Measurements from ENCODE around the gene ABL2.
"Not testable (repeated sequence)": the region's sequence is repeated elsewhere in the genome, so short reads cannot be mapped to it uniquely, and the experiment has no call there.

Gene ABL2

DNA sequence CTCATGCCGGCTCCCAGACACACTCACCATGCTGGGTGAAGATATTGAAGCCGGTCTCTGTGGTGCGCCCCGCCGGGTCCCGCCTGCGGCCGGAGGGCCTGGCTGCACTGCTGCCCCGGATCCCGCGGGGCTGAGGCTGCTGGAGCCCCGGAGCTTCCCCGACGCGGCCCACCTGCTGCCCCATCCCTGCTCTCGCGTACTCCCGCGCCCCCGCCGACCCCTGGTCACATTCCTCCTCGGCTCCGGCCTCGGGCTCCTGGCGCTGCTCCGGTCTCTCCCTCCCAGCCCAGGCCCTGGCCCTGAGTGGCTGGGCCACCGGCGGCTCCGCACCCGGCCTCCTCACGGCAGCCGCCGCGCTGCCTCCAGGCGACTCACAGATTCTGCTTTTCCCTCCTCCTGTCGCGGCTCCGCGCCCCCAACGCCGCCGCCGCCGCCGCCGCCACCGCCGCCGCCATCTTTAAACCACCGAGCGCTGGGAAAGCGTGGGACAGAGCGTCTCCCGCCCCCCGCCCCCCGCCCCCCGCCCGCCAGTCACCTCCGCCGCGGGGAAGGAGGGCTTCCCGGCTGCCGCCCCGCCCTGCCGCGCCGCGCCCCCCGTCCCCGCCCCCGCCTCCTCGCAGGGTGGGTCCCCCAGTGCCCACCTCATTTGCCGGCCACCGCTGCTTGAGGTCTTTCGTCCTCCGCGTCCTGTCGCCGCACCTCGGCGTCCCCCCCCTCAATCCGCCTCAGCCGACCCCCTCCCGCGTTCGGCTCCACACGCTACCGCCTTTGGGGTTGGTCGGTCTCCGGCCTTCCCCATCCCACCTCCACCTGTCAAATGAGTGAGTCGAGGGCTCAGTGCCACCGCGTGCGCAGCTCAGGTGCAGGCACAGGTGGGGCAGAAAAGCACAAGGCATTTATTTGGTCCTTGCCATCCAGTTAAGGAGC is at the start of gene ABL2:
Gene ABL2, minus strand, starts transcription at position 464 of the 927 bp plus-strand sequence. Its CDS starts 280 bp downstream, at position 184.
- peak; percentile 65 for DNase-seq

DNA sequence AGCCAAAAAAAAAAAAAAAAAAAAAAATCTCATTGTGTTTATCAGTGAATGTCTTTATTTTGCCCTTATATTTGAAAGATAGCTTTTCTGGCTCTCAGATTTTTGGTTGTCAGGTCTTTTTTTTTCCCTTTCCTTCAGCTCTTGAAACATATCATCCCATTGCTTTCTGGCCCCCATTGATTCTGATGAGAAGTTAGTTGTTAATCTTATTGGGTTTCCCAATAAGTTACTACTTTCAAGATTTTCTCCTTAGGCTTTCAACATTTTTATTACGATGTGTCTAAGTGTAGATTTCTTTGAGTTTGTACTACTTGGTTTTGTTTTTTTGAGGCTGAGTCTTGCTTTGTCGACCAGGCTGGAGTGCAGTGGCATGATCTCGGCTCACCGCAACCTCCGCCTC is 49.4 kb upstream of the ABL2 start:
- no peak for DNase-seq

DNA sequence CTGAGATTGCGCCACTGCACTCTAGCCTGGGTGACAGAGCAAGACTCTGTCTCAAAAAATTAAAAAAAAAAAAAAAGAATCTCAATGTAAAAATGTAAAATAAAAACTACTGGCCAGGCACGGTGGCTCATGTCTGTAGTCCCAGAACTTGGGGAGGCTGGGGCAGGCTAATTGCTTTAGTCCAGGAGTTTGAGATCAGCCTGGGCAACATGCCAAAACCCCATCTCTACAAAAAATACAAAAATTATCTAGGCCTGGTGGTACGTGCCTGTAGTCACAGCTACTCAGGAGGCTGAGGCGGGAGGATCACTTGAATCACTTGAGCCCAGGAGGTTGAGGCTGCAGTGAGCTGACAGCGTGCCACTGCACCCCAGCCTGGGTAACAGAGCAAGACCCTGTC is 44.9 kb upstream of the ABL2 start:
- not testable (repeated sequence) for DNase-seq

DNA sequence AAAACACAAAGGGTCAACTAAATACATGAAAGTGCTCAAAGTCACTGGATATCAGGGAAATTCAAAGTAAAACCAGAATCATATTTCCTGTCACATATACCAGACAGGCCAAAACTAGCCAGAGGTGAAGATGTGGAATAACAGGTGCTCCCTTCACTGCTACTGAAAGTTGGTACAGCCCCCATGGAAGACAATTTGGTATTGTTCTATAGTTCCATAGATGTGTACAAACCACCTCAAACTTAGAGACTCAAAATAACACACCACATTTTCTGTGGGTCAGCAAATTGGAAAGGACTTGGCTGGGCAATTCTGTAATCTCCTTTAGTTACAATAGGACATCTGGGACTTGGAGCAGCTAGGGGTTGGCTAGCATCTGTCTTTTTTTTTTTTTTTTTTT is 39.6 kb upstream of the ABL2 start:
- no peak for DNase-seq

DNA sequence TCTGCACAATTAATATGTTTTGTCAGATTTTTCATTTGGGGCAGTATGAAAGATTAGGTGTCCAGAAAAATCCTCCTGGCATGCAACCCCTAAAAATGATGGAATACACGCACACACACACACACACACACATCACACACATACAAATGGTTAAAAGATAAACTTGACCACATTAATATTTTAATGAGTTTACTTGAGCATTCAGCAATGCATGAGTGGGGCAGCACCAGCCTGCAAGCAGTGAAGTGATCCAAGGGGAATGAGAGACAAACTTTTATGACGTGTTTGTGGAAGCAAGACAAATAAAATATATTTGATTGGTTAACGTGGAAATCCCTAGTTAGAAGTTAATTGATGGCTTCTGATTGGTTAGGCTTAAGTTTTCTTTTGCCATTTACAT is 35.0 kb upstream of the ABL2 start:
- no peak for DNase-seq

DNA sequence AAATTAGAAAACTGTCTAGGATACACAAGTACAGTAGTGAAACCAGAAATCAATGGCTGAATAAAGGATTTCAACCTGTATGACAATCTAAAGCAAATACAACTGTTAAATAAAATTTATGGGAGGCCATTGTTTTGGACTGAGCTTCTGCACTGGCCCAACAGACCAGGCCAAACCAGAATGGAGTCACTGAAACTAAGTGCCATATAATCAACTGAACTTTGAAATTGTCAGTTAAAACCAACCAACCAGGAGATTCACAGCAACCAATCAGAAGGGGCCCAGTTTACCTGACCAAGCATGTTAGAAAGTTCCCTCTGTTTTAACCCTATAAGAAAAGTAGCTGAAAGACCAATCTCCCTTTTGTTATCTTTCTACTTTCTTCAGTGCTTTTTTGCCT is 33.6 kb upstream of the ABL2 start:
- DNase-seq, result no peak

DNA sequence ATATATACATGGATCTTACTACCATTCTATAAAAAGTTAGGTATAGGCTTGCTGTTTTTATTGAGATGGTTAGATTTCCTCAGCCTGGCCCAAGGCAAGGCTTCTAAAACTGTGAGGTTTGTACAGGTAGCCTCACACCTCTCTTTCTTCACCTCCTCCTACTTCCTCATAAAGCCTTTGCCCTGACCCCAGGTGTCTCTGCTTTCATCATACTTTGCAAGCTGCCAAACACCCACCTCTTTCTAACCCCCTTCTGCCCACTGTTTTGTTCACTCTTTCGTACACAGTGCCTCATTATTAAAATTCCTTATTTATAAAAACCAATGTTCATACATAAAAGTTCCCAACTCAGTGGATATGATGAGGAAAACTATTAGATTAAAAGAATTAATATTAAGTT is 32.7 kb upstream of the ABL2 start:
- DNase-seq, result no peak

DNA sequence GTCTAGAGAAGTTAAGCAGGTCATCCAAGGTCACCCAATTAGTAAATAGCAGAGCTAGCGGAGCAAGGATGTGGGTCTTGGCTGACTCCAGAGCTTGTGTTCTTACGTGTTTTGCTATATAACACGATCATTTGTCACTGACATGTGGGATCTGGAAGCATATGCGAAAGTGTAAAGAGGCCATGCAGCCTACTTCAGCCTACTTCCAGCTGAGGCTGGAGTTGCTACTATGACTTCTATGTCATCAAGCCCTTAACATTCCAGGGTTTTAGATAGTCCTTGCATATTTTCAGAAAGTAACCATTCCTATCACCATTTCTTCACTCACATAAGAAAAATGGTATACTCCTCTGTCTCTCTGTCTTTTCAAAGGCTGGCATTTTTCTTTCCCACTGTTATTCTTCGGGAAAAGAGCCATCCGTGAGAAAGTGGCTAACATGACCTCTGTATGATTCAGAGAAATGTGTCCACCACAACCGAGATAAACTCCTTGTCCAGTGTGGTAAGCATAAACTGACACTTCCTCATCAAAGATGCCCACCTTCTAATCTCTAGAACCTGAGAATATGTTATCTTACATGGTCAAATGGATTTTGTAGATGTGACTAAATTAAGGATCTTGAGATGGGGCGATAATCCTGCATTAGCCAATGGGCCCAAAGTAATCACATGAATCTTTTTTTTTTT is 24.0 kb upstream of the ABL2 start:
- DNase-seq, result no peak

DNA sequence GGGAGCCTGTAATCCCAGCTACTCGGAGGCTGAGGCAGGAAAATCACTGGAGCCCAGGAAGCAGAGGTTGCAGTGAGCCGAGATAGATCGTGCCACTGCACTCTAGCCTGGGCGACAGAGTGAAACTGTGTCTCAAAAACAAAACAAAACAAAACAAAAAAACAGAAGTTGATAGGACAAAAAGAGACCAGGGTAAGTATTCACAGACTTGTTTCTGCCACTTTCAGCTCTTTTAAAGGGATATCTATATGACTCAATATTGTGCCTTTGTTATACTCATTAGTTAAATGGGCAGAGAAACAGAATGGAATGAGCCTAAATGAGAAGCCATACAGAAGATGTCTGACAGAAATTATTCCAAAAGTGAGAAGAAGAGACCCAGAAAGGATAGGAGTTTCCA is 23.1 kb upstream of the ABL2 start:
- no peak for DNase-seq

DNA sequence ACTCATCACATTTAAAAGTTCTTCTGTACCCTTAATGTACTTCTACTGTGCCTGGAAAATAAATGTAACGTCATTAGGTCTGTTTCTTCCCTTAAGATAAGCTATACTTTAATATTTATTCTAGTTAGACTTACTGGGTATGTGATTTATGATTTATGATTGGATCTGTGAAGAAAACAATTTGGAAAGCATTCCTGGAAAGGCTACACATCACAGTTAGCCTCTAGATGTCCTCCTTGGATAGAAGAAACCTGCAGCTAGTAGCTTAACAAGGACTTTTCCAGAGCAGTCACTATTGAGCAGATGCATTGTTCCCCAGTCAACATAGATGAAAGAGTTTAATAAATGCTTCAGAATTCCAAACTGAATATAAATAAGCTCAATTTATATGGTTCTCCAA is 22.2 kb upstream of the ABL2 start:
- DNase-seq, result no peak

DNA sequence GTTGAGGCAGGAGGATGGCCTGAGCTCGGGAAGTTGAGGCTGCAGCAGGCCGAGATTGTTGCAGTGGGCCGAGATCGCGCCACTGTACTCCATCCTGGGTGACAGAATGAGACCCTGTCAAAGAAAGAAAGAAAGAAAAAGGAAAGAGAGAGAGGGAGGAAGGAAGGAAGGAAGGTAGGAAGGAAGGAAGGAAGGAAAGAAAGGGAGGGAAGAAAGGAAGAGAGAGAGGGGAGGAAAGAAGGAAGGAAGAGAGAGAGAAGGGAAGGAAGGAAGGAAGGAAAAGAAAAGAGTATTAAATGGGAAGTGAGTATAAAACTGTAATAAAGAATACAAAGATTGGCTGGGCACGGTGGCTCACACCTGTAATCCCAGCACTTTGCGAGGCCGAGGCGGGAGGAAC is 18.4 kb upstream of the ABL2 start:
- DNase-seq, result no peak

DNA sequence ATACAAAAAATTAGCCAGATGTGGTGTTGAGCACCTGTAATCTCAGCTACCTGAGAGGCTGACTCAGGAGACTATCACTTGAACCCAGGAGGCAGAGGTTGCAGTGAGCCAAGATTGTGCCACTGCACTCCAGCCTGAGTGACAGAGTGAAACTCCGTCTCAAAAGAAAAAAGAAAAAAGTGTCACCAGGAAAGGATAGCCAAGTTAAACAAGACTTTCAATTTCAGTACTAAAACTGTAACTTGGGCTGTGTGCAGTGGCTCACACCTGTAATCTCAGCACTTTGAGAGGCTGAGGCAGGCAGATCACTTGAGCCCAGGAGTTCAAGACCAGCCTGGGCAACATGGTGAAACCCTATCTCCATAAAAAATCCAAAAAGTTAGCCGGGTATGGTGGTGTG is 15.9 kb upstream of the ABL2 start:
- DNase-seq, result not testable (repeated sequence)

DNA sequence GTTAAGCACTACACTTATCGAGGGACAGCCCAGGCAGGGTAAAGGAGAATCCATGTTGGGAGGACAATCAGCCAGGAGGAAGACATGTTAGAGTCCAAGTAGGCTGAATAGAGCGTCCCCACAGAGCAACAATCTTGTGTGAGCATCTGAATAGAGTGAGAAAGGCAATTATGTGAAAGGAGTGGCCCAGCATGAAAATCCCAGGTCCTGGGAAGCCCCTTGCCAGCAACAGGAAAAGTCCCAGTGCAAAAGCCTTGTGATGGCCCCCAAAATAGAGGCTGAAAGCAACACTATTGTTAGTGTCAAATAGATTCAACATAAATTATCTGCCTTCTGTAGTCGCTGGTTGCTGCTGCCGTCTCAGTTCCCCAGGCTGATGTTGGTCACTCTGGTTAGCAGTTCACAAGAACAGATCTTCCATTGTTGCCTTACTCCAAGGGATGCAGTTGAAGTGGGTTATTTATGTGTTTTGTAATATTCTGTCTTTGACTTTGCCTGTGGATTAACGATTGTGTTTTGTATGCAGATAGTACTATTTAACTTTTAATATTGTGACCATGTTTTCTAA is 12.1 kb upstream of the ABL2 start:
- DNase-seq, result no peak

DNA sequence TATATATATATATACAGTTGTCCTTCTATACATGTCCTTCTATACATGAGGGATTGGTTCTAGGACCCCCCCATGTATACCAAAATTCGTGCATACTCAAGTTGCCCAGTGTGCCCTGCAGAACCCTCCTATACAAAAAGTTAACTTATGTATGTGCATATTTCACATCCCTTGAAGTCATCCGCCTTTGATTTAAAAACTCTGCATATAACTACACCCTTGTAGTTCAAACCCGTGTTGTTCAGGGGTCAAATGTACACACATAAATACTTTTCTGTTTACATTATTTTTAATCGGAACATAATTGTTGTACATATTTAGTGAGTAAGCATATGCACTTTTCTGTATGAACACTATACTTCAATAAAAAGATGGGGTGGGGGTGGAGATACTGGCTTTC is 7.7 kb upstream of the ABL2 start:
- no peak for DNase-seq

DNA sequence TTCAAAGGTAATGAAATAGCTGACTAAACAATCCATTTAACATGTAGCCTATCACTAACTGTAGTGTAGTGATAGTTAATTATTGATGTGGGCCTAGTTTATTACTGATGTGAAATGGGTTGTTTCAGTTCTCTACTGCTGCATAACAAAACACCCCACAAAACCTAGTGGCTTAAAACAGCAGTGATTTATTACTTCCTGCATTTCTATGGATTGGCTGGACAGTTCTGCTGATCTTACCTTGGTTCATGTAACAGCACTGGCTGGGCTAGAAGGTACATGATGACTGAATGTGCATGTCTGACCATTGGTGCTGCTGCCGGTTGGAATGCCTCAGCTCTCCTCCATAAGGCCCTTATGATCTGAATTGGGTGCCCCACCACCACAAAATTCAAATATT is 5.4 kb upstream of the ABL2 start:
- DNase-seq, result no peak

DNA sequence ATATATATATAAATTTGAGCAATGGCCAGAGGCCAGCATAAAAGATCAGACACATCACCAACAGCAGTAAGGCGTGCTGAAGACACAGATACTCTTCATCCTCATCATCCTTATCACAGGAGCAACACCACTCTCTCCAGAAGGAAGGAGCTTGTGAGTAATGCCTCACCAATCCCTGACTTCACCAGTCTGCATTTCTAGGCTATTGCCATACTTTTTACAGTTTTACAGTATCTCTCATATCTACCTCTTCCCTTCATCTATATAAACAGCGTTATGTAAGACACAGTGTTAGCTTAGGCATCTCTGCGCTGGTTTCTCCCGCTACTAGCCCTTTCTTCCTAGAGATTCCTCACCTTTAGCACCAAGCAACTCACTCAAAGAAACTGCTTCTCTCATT is 2.4 kb upstream of the ABL2 start:
- DNase-seq, result no peak

DNA sequence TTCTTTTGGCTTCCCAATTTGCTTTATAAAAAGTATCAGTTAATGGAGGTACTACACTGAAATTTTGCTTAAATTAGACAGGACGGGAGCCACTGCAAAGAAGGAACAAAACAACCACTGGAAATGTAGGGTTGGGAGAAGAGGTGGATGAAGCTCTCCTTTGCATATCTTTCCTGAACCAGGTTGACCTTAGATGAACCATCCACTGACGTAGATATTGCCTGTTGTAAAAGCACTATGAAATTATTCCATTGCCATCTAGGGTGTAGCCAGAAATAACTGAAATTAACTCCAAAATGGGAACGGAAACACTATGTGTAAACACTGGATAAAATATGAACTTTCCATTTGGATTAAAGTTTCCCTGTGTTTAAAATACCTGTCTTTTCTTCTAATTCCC is 1.2 kb upstream of the ABL2 start:
- no peak for DNase-seq

DNA sequence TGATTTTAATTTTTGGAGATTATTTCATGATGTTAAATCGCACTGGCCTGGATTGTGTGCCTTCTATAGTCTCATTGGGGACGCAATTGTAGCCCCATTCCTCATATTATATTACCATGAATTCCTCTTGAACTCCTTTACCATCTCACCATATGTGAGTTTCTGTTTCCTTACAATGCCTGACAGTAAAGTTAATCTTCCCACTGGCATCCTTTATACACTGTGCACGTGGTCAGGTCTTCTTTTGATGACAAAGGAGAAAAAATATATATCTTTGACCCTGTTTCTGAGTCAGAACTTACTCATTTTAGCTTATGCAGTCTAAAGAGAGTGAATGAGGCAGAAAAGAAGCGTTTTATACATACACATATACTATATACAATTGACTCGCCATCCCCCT is 774 bp upstream of the ABL2 start:
- DNase-seq, result no peak

DNA sequence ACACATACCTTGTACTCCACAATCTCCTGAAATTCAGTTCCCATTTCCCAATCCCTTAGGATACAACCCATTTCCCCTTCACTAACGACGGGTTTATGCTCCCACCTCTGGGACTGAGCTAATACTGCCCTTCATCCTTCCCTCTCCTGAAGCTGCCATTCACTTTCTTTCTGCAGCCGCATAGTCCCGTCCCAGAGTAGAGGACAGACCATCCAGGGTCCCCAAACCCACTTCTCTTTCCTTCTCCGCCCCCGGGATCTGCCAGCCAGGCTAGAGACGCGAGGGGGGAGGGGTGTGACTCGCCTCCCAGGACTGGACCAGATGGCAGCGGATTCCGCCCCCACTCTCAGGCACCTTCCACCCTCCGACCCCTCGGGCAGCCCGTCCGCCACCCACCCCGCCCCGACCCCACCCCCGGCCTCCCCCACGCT is 679 bp downstream of the ABL2 start:
- DNase-seq, result peak; percentile 41

DNA sequence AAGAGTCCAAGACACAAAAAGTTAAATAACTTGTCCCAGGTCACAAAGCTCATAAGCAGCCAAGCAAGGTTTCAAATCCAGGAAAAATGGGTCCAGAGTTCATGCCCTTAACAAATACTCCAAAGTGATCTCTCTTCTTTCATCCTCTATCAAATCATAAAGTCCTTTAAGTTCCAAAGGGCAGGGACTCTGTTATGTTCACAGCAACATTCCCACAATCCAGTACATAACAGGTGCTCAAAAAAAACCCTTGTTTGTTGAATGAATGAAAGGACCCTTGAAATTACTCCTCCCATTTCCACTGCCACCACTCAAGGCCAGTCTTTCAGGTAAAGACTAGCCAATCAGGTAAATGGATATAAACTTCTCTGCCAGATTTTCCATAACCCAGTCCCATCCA is 2.7 kb downstream of the ABL2 start:
- DNase-seq, result no peak

DNA sequence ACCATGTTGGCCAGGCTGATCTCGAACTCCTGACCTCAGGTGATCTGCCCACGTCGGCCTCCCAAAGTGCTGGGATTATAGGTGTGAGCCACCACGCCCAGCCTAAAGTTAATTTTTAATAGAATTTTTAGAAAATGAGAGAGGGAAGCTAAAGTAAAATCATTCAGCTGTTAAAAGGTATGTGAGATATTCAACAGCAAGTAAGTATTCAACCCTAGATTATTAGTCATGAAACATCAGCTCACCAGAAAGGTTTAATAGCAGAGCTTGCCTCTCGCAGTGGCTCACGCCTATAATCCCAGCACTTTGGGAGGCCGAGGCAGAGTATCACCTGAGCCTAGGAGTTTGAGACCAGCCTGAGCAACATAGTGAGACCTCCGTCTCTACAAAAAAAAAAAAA is 5.0 kb downstream of the ABL2 start:
- not testable (repeated sequence) for DNase-seq

DNA sequence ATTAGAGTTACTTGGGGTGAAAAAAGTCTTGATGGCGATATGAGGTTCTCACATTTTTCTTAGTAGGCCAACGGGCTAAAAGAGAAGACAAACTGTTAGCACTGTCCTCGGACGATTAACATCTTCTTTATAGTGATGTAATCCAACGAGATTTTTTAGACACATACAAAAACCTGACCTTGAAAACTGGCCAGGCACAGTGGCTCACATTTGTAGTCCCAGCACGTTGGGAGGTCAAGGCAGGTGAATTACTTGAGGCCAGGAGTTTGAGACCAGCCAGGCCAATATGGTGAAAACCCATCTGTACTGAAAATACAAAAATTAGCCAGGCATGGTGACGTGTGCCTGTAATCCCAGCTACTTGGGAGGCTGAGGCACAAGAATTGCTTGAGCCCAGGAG is 8.4 kb downstream of the ABL2 start:
- DNase-seq, result not testable (repeated sequence)

DNA sequence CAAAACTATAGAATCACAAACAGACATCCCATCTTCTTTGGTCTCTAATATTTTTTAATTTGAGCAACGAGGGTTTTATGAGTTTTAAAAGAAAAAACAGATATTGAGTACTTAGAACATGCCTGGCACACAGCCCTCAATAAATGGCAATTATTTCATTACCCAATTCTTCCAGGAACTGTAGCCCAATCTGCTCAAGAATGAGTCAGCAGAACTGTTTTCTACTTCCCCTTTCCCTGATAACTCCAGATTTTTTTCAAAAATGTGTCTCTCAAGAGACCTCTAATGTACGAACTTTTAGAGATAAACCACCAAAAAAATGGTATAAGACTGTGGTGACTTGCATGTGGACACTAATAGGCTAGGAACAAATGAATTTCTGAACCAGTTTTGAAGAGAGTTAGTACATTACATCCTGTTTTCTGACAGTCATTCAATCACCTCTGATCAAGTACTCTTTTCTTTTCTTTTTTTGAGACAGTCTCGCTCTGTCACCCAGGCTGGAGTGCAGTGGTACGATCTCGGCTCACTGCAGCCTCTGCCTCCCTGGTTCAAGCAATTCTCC is 11.5 kb downstream of the ABL2 start:
- DNase-seq, result no peak

DNA sequence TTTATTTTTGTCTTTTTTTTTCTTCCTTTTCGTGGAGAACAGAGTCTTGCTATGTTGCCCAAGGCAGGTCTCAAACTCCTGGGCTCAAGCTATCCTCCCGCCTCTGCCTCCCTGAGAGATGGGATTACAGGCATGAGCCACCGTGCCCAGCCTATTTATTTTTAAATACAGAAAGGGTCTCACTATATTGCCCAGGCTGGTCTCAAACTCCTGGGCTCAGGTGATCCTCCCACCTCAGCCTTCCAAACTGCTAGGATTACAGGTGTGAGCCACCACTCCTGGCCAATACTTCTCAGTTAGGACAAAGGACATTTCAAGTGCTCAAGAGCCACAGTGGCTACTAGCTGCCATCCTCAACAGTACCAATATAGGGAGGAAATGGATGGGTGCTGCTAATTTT is 16.2 kb downstream of the ABL2 start:
- DNase-seq, result not testable (repeated sequence)

Data from NCI-H2171 (cell line).